Measurements from ENCODE around the gene A2ML1. TPM values are rescaled to one million over a fixed set of nuclear protein-coding genes. Genes with fewer than 3 reads are reported as not detected.

The A2ML1 gene
- total RNA-seq, 1 experiment from 2014 or later, result 3.3 TPM

- Histone ChIP-seq H3K36me3 (ENCODE audit: insufficient read depth, low read length, poor library complexity, severe bottlenecking) (no peaks in the 10 kb centered on the region), H3K4me3 (ENCODE audit: low read depth, low read length, poor library complexity, severe bottlenecking) (no peak overlapping the region), H3K27ac (ENCODE audit: low read depth, low read length, poor library complexity, severe bottlenecking) (no peak overlapping the region), H3K9me3 (ENCODE audit: low read depth, low read length, poor library complexity, severe bottlenecking) (no peaks in the 10 kb centered on the region), H3K27me3 (replicated peaks; ENCODE audit: insufficient read depth, low read depth, low read length, poor library complexity) (no peaks in the 10 kb centered on the region), H3K4me1 (ENCODE audit: insufficient read depth, low read length, poor library complexity, severe bottlenecking) (no peaks in the 10 kb centered on the region)
- TF ChIP-seq CTCF (conservative IDR thresholded peaks at IDR 0.05; ENCODE audit: low read depth, low read length) (peak; percentile 66), EZH2 (IDR thresholded peaks at IDR 0.05; ENCODE audit: borderline replicate concordance, low read depth, low read length, poor library complexity, severe bottlenecking) (no peak)
- no TSS peak for BruUV-seq (replicated peaks)
- DNase-seq (ENCODE audit: low spot score), result peak; percentile 43
- intact Hi-C loops (cut with micrococcal nuclease; ENCODE audit: unreplicated experiment), result no loop called here
- ChIA-PET POLR2A (ENCODE audit: low non-redundant PET) (no interaction called here), CTCF (interaction anchor here (0.8 to 1.6 kb wide), 4 partner anchors 36 to 226 kb away, joined by 3 to 5 read pairs (median 4); no protein-coding TSS in a partner anchor)
Observed at GRCh38 chr12:8823565-8824300, 1.3 kb downstream of the A2ML1 start.

GRCh38 chr12:8827551-8828256, 5.3 kb downstream of the A2ML1 start:
- no peaks in the 10 kb centered on the region for H3K4me1 ChIP-seq (ENCODE audit: insufficient read depth, low read length, poor library complexity, severe bottlenecking)
- H3K27me3 ChIP-seq (replicated peaks; ENCODE audit: insufficient read depth, low read depth, low read length, poor library complexity), result no peaks in the 10 kb centered on the region
- no peaks in the 10 kb centered on the region for H3K36me3 ChIP-seq (ENCODE audit: insufficient read depth, low read length, poor library complexity, severe bottlenecking)
- CTCF ChIA-PET, result no interaction called here
- BruUV-seq (replicated peaks), result no TSS peak
- no peak for TF ChIP-seq CTCF (conservative IDR thresholded peaks at IDR 0.05; ENCODE audit: low read depth, low read length)
- no peak for TF ChIP-seq EZH2 (IDR thresholded peaks at IDR 0.05; ENCODE audit: borderline replicate concordance, low read depth, low read length, poor library complexity, severe bottlenecking)
- POLR2A ChIA-PET (ENCODE audit: low non-redundant PET), result no interaction called here
- H3K9me3 ChIP-seq (ENCODE audit: low read depth, low read length, poor library complexity, severe bottlenecking), result no peaks in the 10 kb centered on the region
- no peak overlapping the region for H3K4me3 ChIP-seq (ENCODE audit: low read depth, low read length, poor library complexity, severe bottlenecking)
- no peak for DNase-seq (ENCODE audit: low spot score)
- intact Hi-C loops (cut with micrococcal nuclease; ENCODE audit: unreplicated experiment), result no loop called here
- no peak overlapping the region for H3K27ac ChIP-seq (ENCODE audit: low read depth, low read length, poor library complexity, severe bottlenecking)

- TF ChIP-seq CTCF (conservative IDR thresholded peaks at IDR 0.05; ENCODE audit: low read depth, low read length) (no peak), EZH2 (IDR thresholded peaks at IDR 0.05; ENCODE audit: borderline replicate concordance, low read depth, low read length, poor library complexity, severe bottlenecking) (no peak)
- no peak overlapping the region for H3K4me3 ChIP-seq (ENCODE audit: low read depth, low read length, poor library complexity, severe bottlenecking)
- CTCF ChIA-PET, result no interaction called here
- no TSS peak for BruUV-seq (replicated peaks)
- no peak for DNase-seq (ENCODE audit: low spot score)
- no peaks in the 10 kb centered on the region for H3K27me3 ChIP-seq (replicated peaks; ENCODE audit: insufficient read depth, low read depth, low read length, poor library complexity)
- H3K9me3 ChIP-seq (ENCODE audit: low read depth, low read length, poor library complexity, severe bottlenecking), result no peaks in the 10 kb centered on the region
- intact Hi-C loops (cut with micrococcal nuclease; ENCODE audit: unreplicated experiment), result no loop called here
- H3K27ac ChIP-seq (ENCODE audit: low read depth, low read length, poor library complexity, severe bottlenecking), result no peak overlapping the region
- H3K36me3 ChIP-seq (ENCODE audit: insufficient read depth, low read length, poor library complexity, severe bottlenecking), result no peaks in the 10 kb centered on the region
- no peaks in the 10 kb centered on the region for H3K4me1 ChIP-seq (ENCODE audit: insufficient read depth, low read length, poor library complexity, severe bottlenecking)
- POLR2A ChIA-PET (ENCODE audit: low non-redundant PET), result no interaction called here
Observed at GRCh38 chr12:8828257-8829124, 6.1 kb downstream of the A2ML1 start.
